Endothelial cell (in vitro differentiated cells): ENCODE results near the gene ATP5PF. TPM values are rescaled to one million over a fixed set of nuclear protein-coding genes. Genes with fewer than 3 reads are reported as not detected.
A peak's percentile ranks its signal among the peaks of the same experiment; 100 is the strongest.
"Not testable (repeated sequence)": the region's sequence is repeated elsewhere in the genome, so short reads cannot be mapped to it uniquely, and the experiment has no call there.

Experiments used
- DNase-seq: peaks from one replicate; pipeline ENCODE4 v3.0.0; 2021; ENCODE audit warnings: low spot score
- H3K27ac Mint-ChIP-seq: one replicate; pipeline ENCODE4 v1.8.0; 2021; ENCODE audit warnings: mixed read lengths, inconsistent platforms; ENCODE audit not compliant: unreplicated experiment
- H3K27me3 Mint-ChIP-seq: one replicate; pipeline ENCODE4 v1.8.0; 2021; ENCODE audit warnings: mild to moderate bottlenecking, moderate library complexity, mixed read lengths, inconsistent platforms; ENCODE audit not compliant: unreplicated experiment
- H3K36me3 Mint-ChIP-seq: one replicate; pipeline ENCODE4 v1.8.0; 2021; ENCODE audit warnings: mild to moderate bottlenecking, low read depth, mixed read lengths, inconsistent platforms; ENCODE audit not compliant: unreplicated experiment
- H3K4me1 Mint-ChIP-seq: one replicate; pipeline ENCODE4 v1.8.0; 2021; ENCODE audit warnings: mild to moderate bottlenecking, mixed read lengths, inconsistent platforms; ENCODE audit not compliant: unreplicated experiment
- H3K4me3 Mint-ChIP-seq: one replicate; pipeline ENCODE4 v1.8.0; 2021; ENCODE audit warnings: mild to moderate bottlenecking, mixed read lengths, inconsistent platforms; ENCODE audit not compliant: unreplicated experiment
- H3K9me3 Mint-ChIP-seq: one replicate; pipeline ENCODE4 v1.8.0; 2021; ENCODE audit warnings: mixed read lengths, inconsistent platforms; ENCODE audit not compliant: unreplicated experiment
- CTCF ChIP-seq: fragments of 200-600 bp; sonication (generic); IDR thresholded peaks from one replicate; pipeline ENCODE4 v1.5.0; 2021; ENCODE audit warnings: antibody characterized with exemption; ENCODE audit not compliant: unreplicated experiment
- total RNA-seq: library from RNA; stranded (reverse); fragmentation: NEBNext Ultra II Directional; extraction: Animal tissue kit (Norgen Biotek cat#: 25700); gene quantifications from one replicate; pipeline ENCODE4 v1.2.1, GENCODE V29; 2021; ENCODE audit not compliant: unreplicated experiment

Gene ATP5PF
- total RNA-seq, 1 donor from 2014 or later, result 119 TPM

GRCh38 chr21:25710550-25710949 lies 24.2 kb downstream of the ATP5PF start:
- no peak for TF ChIP-seq CTCF
- peaks cover 1% of the 10 kb centered on the region for H3K27me3 Mint-ChIP-seq
- H3K9me3 Mint-ChIP-seq, result no peaks in the 10 kb centered on the region
- H3K4me3 Mint-ChIP-seq, result no peak overlapping the region
- no peak overlapping the region for H3K27ac Mint-ChIP-seq
- DNase-seq, result no peak
- no peaks in the 10 kb centered on the region for H3K36me3 Mint-ChIP-seq
- H3K4me1 Mint-ChIP-seq, result no peaks in the 10 kb centered on the region

- peaks cover 1% of the 10 kb centered on the region for H3K27me3 Mint-ChIP-seq
- DNase-seq, result no peak
- no peaks in the 10 kb centered on the region for H3K36me3 Mint-ChIP-seq
- no peak overlapping the region for H3K27ac Mint-ChIP-seq
- H3K4me1 Mint-ChIP-seq, result no peaks in the 10 kb centered on the region
- no peak overlapping the region for H3K4me3 Mint-ChIP-seq
- no peaks in the 10 kb centered on the region for H3K9me3 Mint-ChIP-seq
- TF ChIP-seq CTCF, result no peak
Observed at GRCh38 chr21:25709684-25710265, 24.9 kb downstream of the ATP5PF start.

- H3K4me1 Mint-ChIP-seq, result no peaks in the 10 kb centered on the region
- no peaks in the 10 kb centered on the region for H3K9me3 Mint-ChIP-seq
- H3K36me3 Mint-ChIP-seq, result no peaks in the 10 kb centered on the region
- DNase-seq, result peak; percentile 19
- TF ChIP-seq CTCF, result peak; percentile 98
- H3K27ac Mint-ChIP-seq, result no peak overlapping the region
- no peak overlapping the region for H3K4me3 Mint-ChIP-seq
- H3K27me3 Mint-ChIP-seq, result peaks cover 1% of the 10 kb centered on the region
Observed at GRCh38 chr21:25708467-25709065, 26.1 kb downstream of the ATP5PF start.

GRCh38 chr21:25701529-25701928 lies 33.2 kb downstream of the ATP5PF start:
- Mint-ChIP-seq H3K9me3 (no peaks in the 10 kb centered on the region), H3K36me3 (no peaks in the 10 kb centered on the region), H3K27me3 (no peaks in the 10 kb centered on the region), H3K27ac (peak overlapping the region; percentile 27), H3K4me3 (no peak overlapping the region), H3K4me1 (peaks cover 6% of the 10 kb centered on the region)
- no peak for DNase-seq
- TF ChIP-seq CTCF, result no peak

GRCh38 chr21:25700741-25701140 lies 34.0 kb downstream of the ATP5PF start:
- Mint-ChIP-seq H3K9me3 (no peaks in the 10 kb centered on the region), H3K27ac (no peak overlapping the region), H3K27me3 (no peaks in the 10 kb centered on the region), H3K4me1 (peaks cover 6% of the 10 kb centered on the region), H3K36me3 (no peaks in the 10 kb centered on the region), H3K4me3 (no peak overlapping the region)
- no peak for DNase-seq
- no peak for TF ChIP-seq CTCF

GRCh38 chr21:25695461-25695860 lies 39.2 kb downstream of the ATP5PF start:
- H3K36me3 Mint-ChIP-seq, H3K27me3 Mint-ChIP-seq, H3K9me3 Mint-ChIP-seq, H3K27ac Mint-ChIP-seq, H3K4me3 Mint-ChIP-seq, DNase-seq, H3K4me1 Mint-ChIP-seq: not testable (repeated sequence)
